ENCODE measurements around the gene TMEM181. TPM values are rescaled to one million over a fixed set of nuclear protein-coding genes. Genes with fewer than 3 reads are reported as not detected.

Gene TMEM181
- total and polyA plus RNA-seq, 12 donors = 8.8 to 29.1 (median 20.5) TPM

- Histone ChIP-seq H3K27ac (no peak overlapping the region), H3K36me3 (replicated peaks in 1 of 2) (no peaks in the 10 kb centered on the region), H3K27me3 (no peaks in the 10 kb centered on the region), H3K9me3 (replicated peaks in 1 of 3) (no peaks in the 10 kb centered on the region), H3K4me1 (replicated peaks in 1 of 2) (peaks cover 9 to 17% of the 10 kb centered on the region in 2 donors), H3K4me3 (no peak overlapping the region)
- WGBS, 4 donors = 65 to 75% (median 72%) methylated on average over 5 of the region's 5 CpGs
- DNase-seq = peak in 1 of 7 donors; percentile 13
- TF ChIP-seq, protein P1, sequence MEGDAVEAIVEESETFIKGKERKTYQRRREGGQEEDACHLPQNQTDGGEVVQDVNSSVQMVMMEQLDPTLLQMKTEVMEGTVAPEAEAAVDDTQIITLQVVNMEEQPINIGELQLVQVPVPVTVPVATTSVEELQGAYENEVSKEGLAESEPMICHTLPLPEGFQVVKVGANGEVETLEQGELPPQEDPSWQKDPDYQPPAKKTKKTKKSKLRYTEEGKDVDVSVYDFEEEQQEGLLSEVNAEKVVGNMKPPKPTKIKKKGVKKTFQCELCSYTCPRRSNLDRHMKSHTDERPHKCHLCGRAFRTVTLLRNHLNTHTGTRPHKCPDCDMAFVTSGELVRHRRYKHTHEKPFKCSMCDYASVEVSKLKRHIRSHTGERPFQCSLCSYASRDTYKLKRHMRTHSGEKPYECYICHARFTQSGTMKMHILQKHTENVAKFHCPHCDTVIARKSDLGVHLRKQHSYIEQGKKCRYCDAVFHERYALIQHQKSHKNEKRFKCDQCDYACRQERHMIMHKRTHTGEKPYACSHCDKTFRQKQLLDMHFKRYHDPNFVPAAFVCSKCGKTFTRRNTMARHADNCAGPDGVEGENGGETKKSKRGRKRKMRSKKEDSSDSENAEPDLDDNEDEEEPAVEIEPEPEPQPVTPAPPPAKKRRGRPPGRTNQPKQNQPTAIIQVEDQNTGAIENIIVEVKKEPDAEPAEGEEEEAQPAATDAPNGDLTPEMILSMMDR (IDR thresholded peaks at IDR 0.05) = no peak
- TF ChIP-seq POLR2A (IDR thresholded peaks at IDR 0.05) = no peak
- intact Hi-C loops (cut with DNase I) = no loop called here
Observed at GRCh38 chr6:158557927-158558326, 2.0 kb upstream of the TMEM181 start.

DNA sequence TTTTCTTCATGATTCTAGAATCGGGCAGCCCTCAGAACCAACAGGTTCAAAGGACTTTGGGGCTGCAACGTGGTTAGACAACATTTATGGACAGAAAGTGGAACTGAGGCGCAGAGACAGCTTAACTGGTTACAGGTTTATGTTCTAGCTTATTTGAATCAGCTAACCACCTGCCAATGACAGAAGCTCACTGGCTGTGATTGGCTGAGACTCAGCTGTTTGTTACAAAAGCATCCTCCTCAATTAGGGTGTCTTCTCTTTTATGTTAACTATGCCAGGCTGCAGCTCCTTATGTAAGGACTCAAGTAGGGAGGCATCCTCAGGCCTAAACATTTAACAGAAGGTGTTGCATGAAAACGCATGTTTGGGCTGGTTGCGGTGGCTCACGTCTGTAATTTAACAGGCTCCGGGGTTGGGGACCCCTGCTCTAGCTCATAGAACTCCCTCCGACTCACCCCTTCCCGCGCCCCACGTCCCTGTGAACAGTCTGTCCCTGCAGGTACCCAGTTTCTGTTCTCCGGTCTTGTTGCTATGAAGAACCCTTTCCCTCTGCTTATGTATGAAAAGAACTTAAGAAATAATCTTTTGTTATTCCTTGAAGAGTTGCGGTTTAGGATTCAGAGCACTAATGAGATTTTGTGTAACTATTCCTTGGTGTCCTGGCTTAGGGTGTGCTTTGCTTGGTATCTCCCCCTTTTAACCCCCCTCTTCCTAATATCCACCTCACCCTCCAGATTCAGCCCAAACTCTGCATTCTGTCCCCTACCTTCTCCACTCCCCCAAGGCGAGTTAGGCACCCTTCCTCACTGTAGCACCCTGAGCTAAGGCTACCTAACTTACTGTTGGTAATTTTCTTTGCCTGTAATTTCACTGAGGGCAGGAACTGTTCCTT, 1.2 kb upstream of the TMEM181 start:
- H3K9me3 ChIP-seq (replicated peaks in 1 of 3) = no peaks in the 10 kb centered on the region
- H3K36me3 ChIP-seq (replicated peaks in 1 of 2) = no peaks in the 10 kb centered on the region
- peak in 1 of 7 donors; percentile 14 for DNase-seq
- no peaks in the 10 kb centered on the region for H3K27me3 ChIP-seq
- WGBS, 4 donors = 92 to 95% (median 92%) methylated on average over 14 of the region's 14 CpGs
- TF ChIP-seq, protein P1 (IDR thresholded peaks at IDR 0.05) = no peak
- no peak for TF ChIP-seq POLR2A (IDR thresholded peaks at IDR 0.05)
- intact Hi-C loops (cut with DNase I) = no loop called here
- H3K27ac ChIP-seq = no peak overlapping the region
- no peak overlapping the region for H3K4me3 ChIP-seq
- H3K4me1 ChIP-seq (replicated peaks in 1 of 2) = peaks cover 9 to 25% of the 10 kb centered on the region in 2 donors

GRCh38 chr6:158559338-158559894, 475 bp upstream of the TMEM181 start:
- peaks cover 9 to 27% of the 10 kb centered on the region in 2 donors for H3K4me1 ChIP-seq (replicated peaks in 1 of 2)
- intact Hi-C loops (cut with DNase I) = no loop called here
- TF ChIP-seq POLR2A (IDR thresholded peaks at IDR 0.05) = no peak
- TF ChIP-seq, protein P1 (IDR thresholded peaks at IDR 0.05) = peak in 1 of 6 experiments; percentile 2
- H3K27me3 ChIP-seq = no peaks in the 10 kb centered on the region
- no peaks in the 10 kb centered on the region for H3K36me3 ChIP-seq (replicated peaks in 1 of 2)
- 43 to 59% (median 45%) methylated on average over 11 to 14 of the region's 14 CpGs for WGBS, 4 donors
- peak in 1 of 7 donors; percentile 19 for DNase-seq
- H3K4me3 ChIP-seq = peak overlapping the region; percentile 38 to 99 (median 67)
- peak overlapping the region; percentile 26 to 96 (median 84) for H3K27ac ChIP-seq
- H3K9me3 ChIP-seq (replicated peaks in 1 of 3) = no peaks in the 10 kb centered on the region

DNA sequence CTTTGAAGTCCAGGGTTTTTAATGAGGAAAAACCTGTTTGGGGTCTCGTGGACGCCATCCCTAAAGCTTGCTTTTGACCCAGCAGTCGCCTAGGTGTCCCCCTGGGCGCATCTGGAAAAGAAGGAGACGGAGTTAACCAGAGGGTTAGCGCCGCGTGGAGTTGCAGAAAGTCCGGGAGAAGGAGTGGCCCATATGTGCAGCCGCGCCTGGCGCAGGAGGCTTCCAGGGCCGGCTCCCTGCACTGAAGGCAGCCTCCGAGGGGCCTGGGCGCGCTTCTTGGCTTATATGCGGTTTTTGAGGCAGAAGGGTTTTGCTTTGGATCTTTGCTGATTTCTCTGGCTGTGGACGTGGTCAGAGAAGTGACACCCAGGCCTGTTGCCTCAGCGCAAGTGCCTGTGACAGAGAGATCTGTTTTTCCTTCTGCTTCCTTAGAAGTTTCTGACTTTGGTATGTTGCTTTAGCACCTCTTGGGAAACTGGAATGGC, 987 bp downstream of the TMEM181 start:
- DNase-seq = peak in 5 of 7 donors; percentile 22 to 56 (median 34)
- Histone ChIP-seq H3K36me3 (replicated peaks in 1 of 2) (no peaks in the 10 kb centered on the region), H3K27me3 (no peaks in the 10 kb centered on the region), H3K4me1 (replicated peaks in 1 of 2) (peaks cover 9 to 27% of the 10 kb centered on the region in 2 donors), H3K9me3 (replicated peaks in 1 of 3) (no peaks in the 10 kb centered on the region), H3K27ac (peak overlapping the region in 2 of 5 donors; percentile 83 to 89), H3K4me3 (peak overlapping the region in 2 of 4 donors; percentile 76 to 99)
- TF ChIP-seq POLR2A (IDR thresholded peaks at IDR 0.05) = no peak
- TF ChIP-seq, protein P1 (IDR thresholded peaks at IDR 0.05) = no peak
- intact Hi-C loops (cut with DNase I) = no loop called here
- 4 to 5% (median 4%) methylated on average over 19 of the region's 19 CpGs for WGBS, 4 donors

Data from adrenal gland (tissue), 12 donors.